CD4-positive, alpha-beta T cell (primary cell): Measurements from ENCODE around the gene AUP1. TPM values are rescaled to one million over a fixed set of nuclear protein-coding genes. Genes with fewer than 3 reads are reported as not detected.

Experiments used
- ATAC-seq: fragments of 200-7000 bp; cut with Tn5 transposase; one replicate; pipeline ENCODE4 v1.10.0; 2022; ENCODE audit warnings: mild to moderate bottlenecking; ENCODE audit not compliant: poor library complexity
- CTCF ChIA-PET: fragments of 350-600 bp; sonication (Branson Sonifier 250); formaldehyde crosslinking; loops from one replicate; lab custom pipeline; 2021; ENCODE audit warnings: antibody characterized with exemption, inconsistent platforms; lab: Charles Lee
- POLR2A ChIA-PET: fragments of 350-600 bp; sonication (Branson Sonifier 250); formaldehyde crosslinking; loops from one replicate; lab custom pipeline; 2021; ENCODE audit warnings: antibody characterized with exemption, inconsistent platforms; lab: Charles Lee
- DNase-seq, 14 experiments: peaks; one replicate each; pipeline ENCODE4 v3.0.0-alpha.2; 2013 to 2020; ENCODE audit warnings: mixed read lengths in 2 of 14
- H3K27ac ChIP-seq, 2 donors: one replicate each; pipeline versions ENCODE4 v1.5.1 to v1.7.0; 2013; ENCODE audit warnings: low read length in 2 of 2, low read depth in 1 of 2, mild to moderate bottlenecking in 1 of 2
- H3K27me3 ChIP-seq, 2 experiments: 1 replicate in 1 of 2; 2 replicates in 1 of 2; pipeline versions ENCODE4 v1.6.1 to v1.7.0; 2013; ENCODE audit warnings: low read length in 2 of 2, control low read depth in 1 of 2, mild to moderate bottlenecking in 1 of 2, moderate library complexity in 1 of 2; ENCODE audit not compliant: insufficient read depth in 2 of 2, control insufficient read depth in 1 of 2
- H3K36me3 ChIP-seq: one replicate; pipeline ENCODE4 v1.6.1; 2013; ENCODE audit warnings: low read length, control low read depth; ENCODE audit not compliant: insufficient read depth
- H3K4me1 ChIP-seq: one replicate; pipeline ENCODE4 v1.6.1; 2013; ENCODE audit warnings: low read length, control low read depth; ENCODE audit not compliant: insufficient read depth
- H3K4me3 ChIP-seq: one replicate; pipeline ENCODE4 v1.5.1; 2013; ENCODE audit warnings: mild to moderate bottlenecking, low read length, moderate library complexity
- H3K9me3 ChIP-seq, 2 experiments: 1 replicate in 1 of 2; 2 replicates in 1 of 2; pipeline versions ENCODE4 v1.6.1 to v1.7.0; 2013; ENCODE audit warnings: low read length in 2 of 2, mild to moderate bottlenecking in 2 of 2, control low read depth in 1 of 2, moderate library complexity in 1 of 2; ENCODE audit not compliant: control insufficient read depth in 1 of 2, insufficient read depth in 1 of 2
- H3K27ac Mint-ChIP-seq: one replicate; pipeline ENCODE4 v1.8.0; 2020; ENCODE audit warnings: mixed read lengths
- H3K27me3 Mint-ChIP-seq: one replicate; pipeline ENCODE4 v1.8.0; 2021; ENCODE audit warnings: mixed read lengths
- H3K36me3 Mint-ChIP-seq: one replicate; pipeline ENCODE4 v1.8.0; 2021; ENCODE audit warnings: low read depth, mixed read lengths
- H3K4me1 Mint-ChIP-seq: one replicate; pipeline ENCODE4 v1.8.0; 2021; ENCODE audit warnings: low read depth, mixed read lengths
- H3K4me3 Mint-ChIP-seq: one replicate; pipeline ENCODE4 v1.8.0; 2020; ENCODE audit warnings: mild to moderate bottlenecking, mixed read lengths
- H3K9me3 Mint-ChIP-seq: one replicate; pipeline ENCODE4 v1.8.0; 2020; ENCODE audit warnings: mixed read lengths
- CTCF ChIP-seq: fragments of 200-600 bp; IDR thresholded peaks from one replicate; pipeline ENCODE4 v1.8.0; 2022; ENCODE audit warnings: antibody characterized with exemption, mild to moderate bottlenecking
- intact Hi-C, 2 experiments: fragments of 100-400 bp; cut with DNase I in 1 of 2; cut with micrococcal nuclease in 1 of 2; formaldehyde crosslinking; loops; one replicate each; pipeline versions ENCODE4 v1.15.1 to v1.9.0; 2023 to 2025; cut with DNase I, micrococcal nuclease
- total RNA-seq, 174 experiments: library from RNA in 2 of 174; stranded (reverse) in 2 of 174; gene quantifications; one replicate each; pipeline ENCODE4 v1.2.3 and lab custom pipeline; 2021 to 2026

AUP1 gene
- total RNA-seq, 2 experiments from 2014 or later, result 162 to 170 TPM

- peaks cover 19% of the 10 kb centered on the region for H3K36me3 ChIP-seq
- H3K9me3 Mint-ChIP-seq, result no peaks in the 10 kb centered on the region
- peaks cover 45% of the 10 kb centered on the region for H3K27me3 Mint-ChIP-seq
- DNase-seq, result no peak
- peaks cover 38% of the 10 kb centered on the region for H3K4me1 Mint-ChIP-seq
- TF ChIP-seq CTCF, result no peak
- H3K4me1 ChIP-seq, result peaks cover 29% of the 10 kb centered on the region
- H3K4me3 Mint-ChIP-seq, result peak overlapping the region; percentile 54
- H3K27ac ChIP-seq, result no peak overlapping the region
- ChIA-PET CTCF (interaction anchor here (1.1 kb wide), 1 partner anchor 13 kb away, joined by 3 read pairs; no protein-coding TSS in a partner anchor), POLR2A (interaction anchor here (0.8 to 4.5 kb wide), 4 partner anchors 10 to 39 kb away, joined by 3 to 21 read pairs (median 5); partner anchors contain the start of genes CCDC142, PCGF1, TTC31 and WBP1)
- H3K9me3 ChIP-seq, result peaks cover 0 to 22% of the 10 kb centered on the region in 2 experiments
- no peak overlapping the region for H3K27ac Mint-ChIP-seq
- H3K36me3 Mint-ChIP-seq, result peaks cover 22% of the 10 kb centered on the region
- intact Hi-C loops, result no loop called here
- peak overlapping the region; percentile 64 for H3K4me3 ChIP-seq
- no peak for ATAC-seq
- peaks cover 31 to 45% of the 10 kb centered on the region in 2 experiments for H3K27me3 ChIP-seq
These were observed 32.3 kb downstream of the AUP1 start for GRCh38 chr2:74496997-74497776.

GRCh38 chr2:74495440-74495839, 34.1 kb downstream of the AUP1 start:
- POLR2A ChIA-PET, result no interaction called here

GRCh38 chr2:74493546-74493945, 36.0 kb downstream of the AUP1 start:
- Mint-ChIP-seq H3K9me3 (no peaks in the 10 kb centered on the region), H3K27ac (no peak overlapping the region)
- H3K9me3 ChIP-seq, result peaks cover 0 to 10% of the 10 kb centered on the region in 2 experiments

More at GRCh38 chr2:74495440-74495839, 34.1 kb downstream of the AUP1 start:
- Mint-ChIP-seq H3K36me3 (peaks cover 40% of the 10 kb centered on the region), H3K4me3 (no peak overlapping the region), H3K27me3 (peaks cover 28% of the 10 kb centered on the region), H3K27ac (no peak overlapping the region), H3K9me3 (no peaks in the 10 kb centered on the region), H3K4me1 (peaks cover 28% of the 10 kb centered on the region)
- intact Hi-C loops, result no loop called here
- DNase-seq (no peak), ATAC-seq (no peak)
- Histone ChIP-seq H3K9me3 (peaks cover 0 to 19% of the 10 kb centered on the region in 2 experiments), H3K36me3 (peaks cover 36% of the 10 kb centered on the region), H3K27ac (no peak overlapping the region), H3K27me3 (peaks cover 19 to 28% of the 10 kb centered on the region in 2 experiments), H3K4me1 (peaks cover 28% of the 10 kb centered on the region), H3K4me3 (no peak overlapping the region)
- CTCF ChIA-PET, result no interaction called here
- no peak for TF ChIP-seq CTCF

More at GRCh38 chr2:74493546-74493945, 36.0 kb downstream of the AUP1 start:
- CTCF ChIA-PET, result no interaction called here
- H3K27ac ChIP-seq, result no peak overlapping the region
- peaks cover 51% of the 10 kb centered on the region for H3K36me3 ChIP-seq
- POLR2A ChIA-PET, result no interaction called here
- no peak for TF ChIP-seq CTCF
- ATAC-seq (no peak), DNase-seq (no peak)
- intact Hi-C loops, result no loop called here
- H3K36me3 Mint-ChIP-seq, result peaks cover 54% of the 10 kb centered on the region
- H3K27me3 ChIP-seq, result peaks cover 4 to 9% of the 10 kb centered on the region in 2 experiments
- H3K27me3 Mint-ChIP-seq, result peaks cover 11% of the 10 kb centered on the region
- H3K4me1 Mint-ChIP-seq, result peaks cover 12% of the 10 kb centered on the region
- no peak overlapping the region for H3K4me3 ChIP-seq
- peaks cover 12% of the 10 kb centered on the region for H3K4me1 ChIP-seq
- H3K4me3 Mint-ChIP-seq, result no peak overlapping the region
